Keratinocyte (primary cell): ENCODE data around the gene AQP5. TPM values are rescaled to one million over a fixed set of nuclear protein-coding genes. Genes with fewer than 3 reads are reported as not detected.

Experiments
- DNase-seq: peaks from one replicate; pipeline ENCODE4 v3.0.0-alpha.2; 2011; ENCODE audit warnings: low read depth, missing footprints, low spot score
- FAIRE-seq: peaks from 2 replicates; lab custom pipeline; 2011; peaks lifted over from hg19 to GRCh38; lab: Jason Lieb, UNC
- H2AFZ ChIP-seq: 2 replicates; pipeline ENCODE4 v1.6.0; 2012; ENCODE audit warnings: low read length, control low read depth, inconsistent platforms; ENCODE audit not compliant: control insufficient read depth
- H3K27ac ChIP-seq: 2 replicates; pipeline ENCODE4 v1.5.1; 2011; ENCODE audit warnings: low read length; ENCODE audit not compliant: control insufficient read depth, insufficient read depth
- H3K27me3 ChIP-seq: 3 replicates; pipeline ENCODE4 v1.6.0; 2011; ENCODE audit warnings: low read length; ENCODE audit not compliant: control insufficient read depth, insufficient read depth; ENCODE audit errors: extremely low read depth
- H3K36me3 ChIP-seq, 2 experiments: 2 replicates in 1 of 2; 3 replicates in 1 of 2; pipeline ENCODE4 v1.5.1; 2011; ENCODE audit warnings: low read length in 2 of 2, mild to moderate bottlenecking in 1 of 2; ENCODE audit not compliant: control insufficient read depth in 2 of 2, insufficient read depth in 2 of 2; ENCODE audit errors: extremely low read depth in 1 of 2
- H3K4me1 ChIP-seq: 3 replicates; pipeline ENCODE4 v1.5.1; 2011; ENCODE audit warnings: low read length; ENCODE audit not compliant: control insufficient read depth, insufficient read depth; ENCODE audit errors: extremely low read depth
- H3K4me2 ChIP-seq: 3 replicates; pipeline ENCODE4 v1.6.0; 2011; ENCODE audit warnings: low read depth, low read length; ENCODE audit not compliant: control insufficient read depth, insufficient read depth; ENCODE audit errors: extremely low read depth
- H3K4me3 ChIP-seq, 3 experiments: fragments of 200-600 bp in 1 of 3; sonication (generic) in 1 of 3; 2 replicates in 2 of 3; 3 replicates in 1 of 3; pipeline ENCODE4 v1.5.1; 2011 to 2016; ENCODE audit warnings: low read length in 3 of 3, mild to moderate bottlenecking in 3 of 3, control low read depth in 2 of 3, inconsistent platforms in 1 of 3, low read depth in 1 of 3, mixed read lengths in 1 of 3, mixed run types in 1 of 3, moderate library complexity in 1 of 3; ENCODE audit not compliant: control insufficient read depth in 2 of 3, insufficient read depth in 2 of 3; ENCODE audit errors: extremely low read depth in 1 of 3
- H3K79me2 ChIP-seq: 2 replicates; pipeline ENCODE4 v1.6.0; 2012; ENCODE audit warnings: low read length; ENCODE audit not compliant: control insufficient read depth, insufficient read depth
- H3K9ac ChIP-seq: 3 replicates; pipeline ENCODE4 v1.6.0; 2011; ENCODE audit warnings: low read length; ENCODE audit not compliant: control insufficient read depth, insufficient read depth; ENCODE audit errors: extremely low read depth
- H3K9me1 ChIP-seq: 3 replicates; pipeline ENCODE4 v1.6.0; 2011; ENCODE audit warnings: low read length; ENCODE audit not compliant: control insufficient read depth, insufficient read depth; ENCODE audit errors: extremely low read depth
- H3K9me3 ChIP-seq: 2 replicates; pipeline ENCODE4 v1.5.1; 2012; ENCODE audit warnings: low read depth, low read length; ENCODE audit not compliant: control insufficient read depth
- H4K20me1 ChIP-seq: 3 replicates; pipeline ENCODE4 v1.6.0; 2011; ENCODE audit warnings: low read length; ENCODE audit not compliant: control insufficient read depth, insufficient read depth; ENCODE audit errors: extremely low read depth
- CTCF ChIP-seq, 3 experiments: IDR thresholded peaks in 1 of 3; conservative IDR thresholded peaks in 1 of 3; optimal IDR thresholded peaks in 1 of 3; 2 replicates in 2 of 3; 3 replicates in 1 of 3; pipeline versions ENCODE3 to v1.5.1; 2011; ENCODE audit warnings: low read length in 3 of 3, mild to moderate bottlenecking in 3 of 3, moderate library complexity in 2 of 3, control low read depth in 1 of 3, inconsistent platforms in 1 of 3; ENCODE audit not compliant: insufficient read depth in 2 of 3; ENCODE audit errors: extremely low read depth in 1 of 3
- EZH2 ChIP-seq: IDR thresholded peaks from one replicate; pipeline ENCODE4 v1.6.1; 2012; ENCODE audit warnings: inconsistent platforms, mild to moderate bottlenecking, low read length, moderate library complexity
- dilution Hi-C: fragments of 300-500 bp; cut with MboI; formaldehyde crosslinking; loops from one replicate; pipeline ENCODE4 v1.7.0; 2020; ENCODE audit warnings: low sequenced_read_pairs; ENCODE audit not compliant: extremely low pct_ligation_motif_present
- polyA plus RNA-seq, 5 experiments: library from polyadenylated mRNA; depleted of rRNA in 3 of 5; stranded (reverse) in 3 of 5; stranded (forward) in 1 of 5; unstranded in 1 of 5; fragments of >200 nt; gene quantifications; 1 replicate in 1 of 5; 2 replicates in 3 of 5; 3 replicates in 1 of 5; pipeline versions ENCODE4 v1.2.1 to v1.2.3, GENCODE V29; 2011 to 2012; ENCODE audit warnings: missing spikeins in 2 of 5, low read depth in 1 of 5, low replicate concordance in 1 of 5

AQP5 gene
- polyA plus RNA-seq, 1 donor (not counting 4 experiments of a cell fraction or from before 2014, with no cell fraction given), result not detected

GRCh38 chr12:49923035-49923644, 38.5 kb upstream of the AQP5 start:
- H3K27ac ChIP-seq, result no peak overlapping the region
- H3K9ac ChIP-seq, result no peak overlapping the region
- TF ChIP-seq EZH2 (no peak), CTCF (optimal IDR thresholded peaks at IDR 0.05 in 1 of 3, IDR thresholded peaks at IDR 0.05 in 1 of 3, conservative IDR thresholded peaks at IDR 0.05 in 1 of 3; ENCODE audit: extremely low read depth in 1 of 3, insufficient read depth in 2 of 3, low read length in 3 of 3) (no peak)
- H3K9me3 ChIP-seq, result no peaks in the 10 kb centered on the region
- no peaks in the 10 kb centered on the region for H3K79me2 ChIP-seq
- no peak overlapping the region for H3K4me2 ChIP-seq
- H3K36me3 ChIP-seq, result no peaks in the 10 kb centered on the region
- H4K20me1 ChIP-seq, result no peaks in the 10 kb centered on the region
- dilution Hi-C loops, result no loop called here
- H2AFZ ChIP-seq, result no peak overlapping the region
- FAIRE-seq (no peak), DNase-seq (no peak)
- no peak overlapping the region for H3K4me3 ChIP-seq
- H3K9me1 ChIP-seq, result no peaks in the 10 kb centered on the region
- no peaks in the 10 kb centered on the region for H3K4me1 ChIP-seq
- peaks cover 5% of the 10 kb centered on the region for H3K27me3 ChIP-seq

GRCh38 chr12:49923880-49924556, 37.7 kb upstream of the AQP5 start:
- Histone ChIP-seq H3K27ac (no peak overlapping the region), H3K27me3 (peaks cover 5% of the 10 kb centered on the region), H3K79me2 (no peaks in the 10 kb centered on the region), H4K20me1 (no peaks in the 10 kb centered on the region), H2AFZ (no peak overlapping the region), H3K4me1 (no peaks in the 10 kb centered on the region), H3K9me3 (no peaks in the 10 kb centered on the region), H3K4me2 (no peak overlapping the region), H3K36me3 (no peaks in the 10 kb centered on the region), H3K4me3 (no peak overlapping the region), H3K9me1 (no peaks in the 10 kb centered on the region), H3K9ac (no peak overlapping the region)
- FAIRE-seq, result no peak
- no peak for DNase-seq
- dilution Hi-C loops, result no loop called here
- no peak for TF ChIP-seq CTCF (optimal IDR thresholded peaks at IDR 0.05 in 1 of 3, IDR thresholded peaks at IDR 0.05 in 1 of 3, conservative IDR thresholded peaks at IDR 0.05 in 1 of 3; ENCODE audit: extremely low read depth in 1 of 3, insufficient read depth in 2 of 3, low read length in 3 of 3)
- TF ChIP-seq EZH2, result no peak
